CD4-positive, alpha-beta memory T cell (primary cell): ENCODE data around the gene TPST2. TPM values are rescaled to one million over a fixed set of nuclear protein-coding genes. Genes with fewer than 3 reads are reported as not detected.

Source experiments
- microRNA-seq: library from miRNA; unstranded; fragments of <30 nt; microRNA quantifications from one replicate; pipeline ENCODE4 v1.2.0, GENCODE V29; 2021; ENCODE audit warnings: borderline replicate concordance, borderline number of aligned reads, borderline microRNAs expressed, mixed read lengths
- polyA plus RNA-seq, 2 donors: library from polyadenylated mRNA; unstranded; fragments of 300-500 nt; fragmentation: Illumina TruSeq; gene quantifications; one replicate each; pipeline ENCODE4 v1.2.3, GENCODE V29; 2021
- total RNA-seq, 2 experiments: library from RNA; stranded (reverse); gene quantifications; one replicate each; pipeline ENCODE4 v1.2.3, GENCODE V29; 2021

Gene TPST2
- total and polyA plus RNA-seq, 4 experiments from 2014 or later, result 23.9 to 47.8 (median 37.2) TPM

Small RNA genes within 50 kb of the gene (microRNA-seq; reads per million reads assigned to microRNA genes)
- gene MIR548J, result 3.8 reads per million, percentile 19 among the genes with 10 or more reads in this experiment

Other genes starting within 250 kb of the TPST2 start
- gene ASPHD2, start 160.9 kb downstream of the TPST2 start, total RNA-seq, result 1 to 10 TPM; 4.0 to 4.1 TPM
- 1 to 10 TPM; 2.8 to 4.1 TPM for gene ASPHD2, start 160.9 kb downstream of the TPST2 start, polyA plus RNA-seq
- 10 to 100 TPM; 54.0 to 59.7 TPM for gene HPS4, start 106.3 kb downstream of the TPST2 start, total RNA-seq
- 10 to 100 TPM in 1 of 2 donors, 1 to 10 TPM in 1; 7.9 to 19.7 TPM for gene HPS4, start 106.3 kb downstream of the TPST2 start, polyA plus RNA-seq
- 10 to 100 TPM; 19.5 to 20.7 TPM for gene SRRD, start 106.3 kb downstream of the TPST2 start, total RNA-seq
- 10 to 100 TPM; 17.6 to 28.9 TPM for gene SRRD, start 106.3 kb downstream of the TPST2 start, polyA plus RNA-seq
- 10 to 100 TPM; 72.7 to 74.5 TPM for gene TFIP11, start 77.7 kb downstream of the TPST2 start, total RNA-seq
- gene TFIP11, start 77.7 kb downstream of the TPST2 start, polyA plus RNA-seq, result 10 to 100 TPM; 22.2 to 45.4 TPM
- not detected for gene CRYBB1, start 27.9 kb upstream of the TPST2 start, total RNA-seq
- gene CRYBB1, start 27.9 kb upstream of the TPST2 start, polyA plus RNA-seq, result not detected
- gene CRYBA4, start 31.8 kb upstream of the TPST2 start, total RNA-seq, result not detected
- gene CRYBA4, start 31.8 kb upstream of the TPST2 start, polyA plus RNA-seq, result not detected
- gene MIAT, start 67.5 kb upstream of the TPST2 start, total RNA-seq, result 100 to 1,000 TPM; 260 to 270 TPM
- gene MIAT, start 67.5 kb upstream of the TPST2 start, polyA plus RNA-seq, result 1 to 10 TPM in 1 of 2 donors, under 1 TPM in 1; 0.54 to 4.7 TPM